ENCODE measurements around the gene SPDEF. TPM values are rescaled to one million over a fixed set of nuclear protein-coding genes. Genes with fewer than 3 reads are reported as not detected.
A peak's percentile ranks its signal among the peaks of the same experiment; 100 is the strongest.

The SPDEF gene
- total RNA-seq (0.19 TPM), polyA plus RNA-seq (ENCODE audit: insufficient read depth, low read depth, low replicate concordance) (not detected)
- long read RNA-seq, donor 1, result 0 reads
- long read RNA-seq, donor 2, result 0 reads
- long read RNA-seq, donor 3, result 0 reads
- long read RNA-seq, donor 4, result 0 reads
- long read RNA-seq, donor 5, result 0 reads
- long read RNA-seq, donor 6, result 0 reads
- long read RNA-seq, donor 7, result 0 reads
- long read RNA-seq, donor 8, result 0 reads
- long read RNA-seq, donor 9, result 0 reads
- long read RNA-seq, donor 10, result 0 reads

DNA sequence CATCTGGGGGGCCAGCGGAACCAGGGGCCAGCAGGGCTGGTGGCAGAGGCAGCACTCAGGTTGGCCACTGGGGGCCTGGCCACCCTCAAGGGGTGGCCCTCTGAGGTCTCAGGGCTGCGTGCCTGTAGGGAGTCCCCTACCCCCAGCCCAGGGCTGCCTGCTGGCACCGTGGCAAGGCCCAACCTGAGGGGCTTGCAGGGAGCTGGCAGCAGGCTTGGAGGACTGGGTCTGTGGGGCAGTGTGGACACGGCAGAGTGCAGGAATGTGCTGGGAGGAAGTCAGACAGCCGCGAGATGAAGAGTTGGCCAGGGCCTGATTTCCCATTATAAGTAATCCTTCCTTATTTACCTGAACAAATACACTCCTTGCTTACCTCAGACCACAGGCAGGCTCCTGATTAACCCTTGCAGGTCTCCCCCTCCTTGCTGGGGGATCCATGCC, at the start of gene SPDEF:
SPDEF (minus strand) TSS at position 299 of the 441 bp plus-strand sequence. CDS start 11,874 bp downstream, outside the sequence.
- Histone ChIP-seq H3K4me3 (ENCODE audit: low read length in 3 of 3) (no peak within 1 kb of the TSS), H3K27me3 (ENCODE audit: control insufficient read depth, insufficient read depth, low read length) (no peaks in the 10 kb centered on the region), H3K9me3 (ENCODE audit: control insufficient read depth in 2 of 3, insufficient read depth in 1 of 3, low read length in 3 of 3) (peaks cover 0 to 4% (median 0%) of the 10 kb centered on the region in 3 donors), H3K27ac (ENCODE audit: low read depth in 2 of 2, low read length in 2 of 2) (no peak within 1 kb of the TSS), H3K9ac (ENCODE audit: low read length in 3 of 3) (no peak within 1 kb of the TSS), H3K4me1 (ENCODE audit: control insufficient read depth in 2 of 3, insufficient read depth in 2 of 3, low read depth in 1 of 3, low read length in 3 of 3) (no peaks in the 10 kb centered on the region), H3K36me3 (ENCODE audit: control insufficient read depth in 2 of 3, insufficient read depth in 3 of 3, low read length in 3 of 3) (no peaks in the 10 kb centered on the region)
- peak in 1 of 5 donors; percentile 66 for DNase-seq
- intact Hi-C loops (cut with DNase I), result no loop called here
- no peak for FAIRE-seq
- TF ChIP-seq, protein P1, sequence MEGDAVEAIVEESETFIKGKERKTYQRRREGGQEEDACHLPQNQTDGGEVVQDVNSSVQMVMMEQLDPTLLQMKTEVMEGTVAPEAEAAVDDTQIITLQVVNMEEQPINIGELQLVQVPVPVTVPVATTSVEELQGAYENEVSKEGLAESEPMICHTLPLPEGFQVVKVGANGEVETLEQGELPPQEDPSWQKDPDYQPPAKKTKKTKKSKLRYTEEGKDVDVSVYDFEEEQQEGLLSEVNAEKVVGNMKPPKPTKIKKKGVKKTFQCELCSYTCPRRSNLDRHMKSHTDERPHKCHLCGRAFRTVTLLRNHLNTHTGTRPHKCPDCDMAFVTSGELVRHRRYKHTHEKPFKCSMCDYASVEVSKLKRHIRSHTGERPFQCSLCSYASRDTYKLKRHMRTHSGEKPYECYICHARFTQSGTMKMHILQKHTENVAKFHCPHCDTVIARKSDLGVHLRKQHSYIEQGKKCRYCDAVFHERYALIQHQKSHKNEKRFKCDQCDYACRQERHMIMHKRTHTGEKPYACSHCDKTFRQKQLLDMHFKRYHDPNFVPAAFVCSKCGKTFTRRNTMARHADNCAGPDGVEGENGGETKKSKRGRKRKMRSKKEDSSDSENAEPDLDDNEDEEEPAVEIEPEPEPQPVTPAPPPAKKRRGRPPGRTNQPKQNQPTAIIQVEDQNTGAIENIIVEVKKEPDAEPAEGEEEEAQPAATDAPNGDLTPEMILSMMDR (IDR thresholded peaks at IDR 0.05; ENCODE audit: borderline replicate concordance, extremely low read depth, insufficient read depth), result no peak

DNA sequence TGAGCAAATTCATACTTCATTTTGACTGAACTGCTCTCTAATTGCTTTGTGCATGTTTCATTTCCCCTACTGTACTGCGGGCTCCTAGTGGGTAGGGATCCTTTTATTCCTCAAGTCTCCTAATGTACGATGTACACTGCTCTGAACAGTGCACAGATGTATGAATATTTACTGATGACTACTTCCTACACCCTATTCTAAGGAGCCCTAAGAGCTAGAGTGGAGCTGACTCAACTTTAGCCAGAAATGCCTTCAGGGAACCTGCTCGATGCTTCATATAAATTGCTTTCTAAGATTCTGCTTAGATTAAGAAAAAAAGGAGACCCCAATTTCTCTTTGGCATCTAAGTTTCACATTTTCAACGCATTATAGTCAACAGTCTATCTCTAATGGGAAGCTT, 47.6 kb upstream of the SPDEF start:
- Histone ChIP-seq H3K9me3 (ENCODE audit: control insufficient read depth in 2 of 3, insufficient read depth in 1 of 3, low read length in 3 of 3) (no peaks in the 10 kb centered on the region), H3K4me1 (ENCODE audit: control insufficient read depth in 2 of 3, insufficient read depth in 2 of 3, low read depth in 1 of 3, low read length in 3 of 3) (peaks cover 0 to 13% (median 9%) of the 10 kb centered on the region in 3 donors), H3K9ac (ENCODE audit: low read length in 3 of 3) (no peak overlapping the region), H3K27ac (ENCODE audit: low read depth in 2 of 2, low read length in 2 of 2) (no peak overlapping the region), H3K36me3 (ENCODE audit: control insufficient read depth in 2 of 3, insufficient read depth in 3 of 3, low read length in 3 of 3) (peaks cover 0 to 5% (median 0%) of the 10 kb centered on the region in 3 donors), H3K4me3 (ENCODE audit: low read length in 3 of 3) (no peak overlapping the region), H3K27me3 (ENCODE audit: control insufficient read depth, insufficient read depth, low read length) (no peaks in the 10 kb centered on the region)
- DNase-seq (no peak), FAIRE-seq (no peak)
- TF ChIP-seq, protein P1 (IDR thresholded peaks at IDR 0.05; ENCODE audit: borderline replicate concordance, extremely low read depth, insufficient read depth), result no peak
- intact Hi-C loops (cut with DNase I), result loop anchor here (10.0 kb wide), 1 partner anchor 409 kb away; no protein-coding TSS in a partner anchor

GRCh38 chr6:34602318-34603111, 46.4 kb upstream of the SPDEF start:
- Histone ChIP-seq H3K27ac (ENCODE audit: low read depth in 2 of 2, low read length in 2 of 2) (peak overlapping the region in 1 of 2 donors; percentile 67), H3K27me3 (ENCODE audit: control insufficient read depth, insufficient read depth, low read length) (no peaks in the 10 kb centered on the region), H3K4me1 (ENCODE audit: control insufficient read depth in 2 of 3, insufficient read depth in 2 of 3, low read depth in 1 of 3, low read length in 3 of 3) (peaks cover 0 to 13% (median 9%) of the 10 kb centered on the region in 3 donors), H3K9me3 (ENCODE audit: control insufficient read depth in 2 of 3, insufficient read depth in 1 of 3, low read length in 3 of 3) (no peaks in the 10 kb centered on the region), H3K36me3 (ENCODE audit: control insufficient read depth in 2 of 3, insufficient read depth in 3 of 3, low read length in 3 of 3) (peaks cover 0 to 5% (median 0%) of the 10 kb centered on the region in 3 donors), H3K9ac (ENCODE audit: low read length in 3 of 3) (peak overlapping the region in 1 of 3 donors; percentile 4), H3K4me3 (ENCODE audit: low read length in 3 of 3) (no peak overlapping the region)
- TF ChIP-seq, protein P1 (IDR thresholded peaks at IDR 0.05; ENCODE audit: borderline replicate concordance, extremely low read depth, insufficient read depth), result no peak
- intact Hi-C loops (cut with DNase I), result loop anchor here (10.0 kb wide), 1 partner anchor 408 kb away; no protein-coding TSS in a partner anchor
- peak in 1 of 5 donors; percentile 41 for DNase-seq
- no peak for FAIRE-seq

All from kidney (tissue), 22 donors.